Type B pancreatic cell (in vitro differentiated cells): ENCODE measurements around the gene RAD51B. TPM values are rescaled to one million over a fixed set of nuclear protein-coding genes. Genes with fewer than 3 reads are reported as not detected.
"Not testable (repeated sequence)": the region's sequence is repeated elsewhere in the genome, so short reads cannot be mapped to it uniquely, and the experiment has no call there.

ENCODE experiments used
- DNase-seq: peaks from one replicate; pipeline ENCODE4 v3.0.0; 2021; ENCODE audit warnings: mixed read lengths; ENCODE audit not compliant: unreplicated experiment; ENCODE audit errors: extremely low spot score
- H3K27ac Mint-ChIP-seq: 2 replicates; pipeline ENCODE4 v1.8.0; 2021; ENCODE audit warnings: mild to moderate bottlenecking, mixed read lengths
- H3K27me3 Mint-ChIP-seq: 2 replicates; pipeline ENCODE4 v1.8.0; 2021; ENCODE audit warnings: mixed read lengths
- H3K36me3 Mint-ChIP-seq: 2 replicates; pipeline ENCODE4 v1.8.0; 2021; ENCODE audit warnings: mixed read lengths
- H3K4me1 Mint-ChIP-seq: one replicate; pipeline ENCODE4 v1.8.0; 2021; ENCODE audit warnings: mixed read lengths; ENCODE audit not compliant: unreplicated experiment
- H3K4me3 Mint-ChIP-seq: 2 replicates; pipeline ENCODE4 v1.8.0; 2021; ENCODE audit warnings: mild to moderate bottlenecking, mixed read lengths
- H3K9me3 Mint-ChIP-seq: 2 replicates; pipeline ENCODE4 v1.8.0; 2021; ENCODE audit warnings: mixed read lengths
- total RNA-seq: library from RNA; stranded (reverse); gene quantifications from 2 replicates; pipeline ENCODE4 v1.2.1, GENCODE V29; 2021; ENCODE audit warnings: low replicate concordance
- TF ChIP-seq, protein P1 (sequence below): fragments of 200-600 bp; sonication (generic); conservative IDR thresholded peaks from 2 replicates; pipeline ENCODE4 v1.5.0; 2021; ENCODE audit warnings: antibody characterized with exemption, mild to moderate bottlenecking

RAD51B gene
- total RNA-seq, 1 donor from 2014 or later = 27.3 TPM

DNA sequence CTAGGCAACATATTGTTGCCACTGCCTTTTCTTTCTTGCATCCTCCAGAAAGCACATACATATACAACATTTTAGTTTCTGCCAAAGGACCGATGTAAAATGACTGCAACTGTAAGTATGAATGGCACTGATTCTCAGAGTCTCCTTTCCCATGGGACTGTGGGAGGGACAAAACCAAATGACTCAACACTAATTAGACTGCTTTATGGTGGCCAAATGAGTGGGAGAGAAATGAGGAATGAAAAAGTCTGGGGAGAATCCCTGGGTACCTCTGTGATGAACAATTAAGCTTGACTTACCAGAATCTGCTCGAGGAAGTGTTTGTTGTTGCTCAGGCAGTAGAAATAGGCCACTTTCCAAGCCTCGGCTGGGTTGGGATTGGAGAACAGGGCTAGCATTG is 13.3 kb upstream of the RAD51B start:
- H3K27me3 Mint-ChIP-seq = no peaks in the 10 kb centered on the region
- no peak overlapping the region for H3K4me3 Mint-ChIP-seq
- H3K9me3 Mint-ChIP-seq = no peaks in the 10 kb centered on the region
- DNase-seq = no peak
- TF ChIP-seq, protein P1, sequence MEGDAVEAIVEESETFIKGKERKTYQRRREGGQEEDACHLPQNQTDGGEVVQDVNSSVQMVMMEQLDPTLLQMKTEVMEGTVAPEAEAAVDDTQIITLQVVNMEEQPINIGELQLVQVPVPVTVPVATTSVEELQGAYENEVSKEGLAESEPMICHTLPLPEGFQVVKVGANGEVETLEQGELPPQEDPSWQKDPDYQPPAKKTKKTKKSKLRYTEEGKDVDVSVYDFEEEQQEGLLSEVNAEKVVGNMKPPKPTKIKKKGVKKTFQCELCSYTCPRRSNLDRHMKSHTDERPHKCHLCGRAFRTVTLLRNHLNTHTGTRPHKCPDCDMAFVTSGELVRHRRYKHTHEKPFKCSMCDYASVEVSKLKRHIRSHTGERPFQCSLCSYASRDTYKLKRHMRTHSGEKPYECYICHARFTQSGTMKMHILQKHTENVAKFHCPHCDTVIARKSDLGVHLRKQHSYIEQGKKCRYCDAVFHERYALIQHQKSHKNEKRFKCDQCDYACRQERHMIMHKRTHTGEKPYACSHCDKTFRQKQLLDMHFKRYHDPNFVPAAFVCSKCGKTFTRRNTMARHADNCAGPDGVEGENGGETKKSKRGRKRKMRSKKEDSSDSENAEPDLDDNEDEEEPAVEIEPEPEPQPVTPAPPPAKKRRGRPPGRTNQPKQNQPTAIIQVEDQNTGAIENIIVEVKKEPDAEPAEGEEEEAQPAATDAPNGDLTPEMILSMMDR = no peak
- H3K36me3 Mint-ChIP-seq = peaks cover 24% of the 10 kb centered on the region
- H3K4me1 Mint-ChIP-seq = no peaks in the 10 kb centered on the region
- H3K27ac Mint-ChIP-seq = no peak overlapping the region

DNA sequence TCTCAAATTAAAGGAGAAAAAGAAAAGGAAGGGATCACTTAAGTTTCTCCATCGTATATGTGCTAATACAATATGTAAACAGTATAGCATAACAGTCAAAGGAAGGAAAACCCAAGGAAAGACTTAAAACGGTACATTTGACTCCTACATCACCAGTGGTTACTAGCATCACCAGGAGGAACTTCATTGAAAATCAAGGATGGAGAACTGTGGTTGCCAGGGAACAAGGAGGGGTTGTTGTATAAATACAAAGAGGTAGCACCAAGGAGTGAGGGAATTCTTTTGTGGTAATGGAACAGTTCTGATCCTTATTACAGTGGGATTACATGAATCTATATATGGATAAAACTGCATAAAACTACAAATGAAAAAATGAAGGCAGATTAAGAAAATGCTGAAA is 4.8 kb upstream of the RAD51B start:
- H3K36me3 Mint-ChIP-seq = peaks cover 8% of the 10 kb centered on the region
- H3K4me1 Mint-ChIP-seq = peaks cover 21% of the 10 kb centered on the region
- H3K9me3 Mint-ChIP-seq = no peaks in the 10 kb centered on the region
- DNase-seq = no peak
- H3K27me3 Mint-ChIP-seq = no peaks in the 10 kb centered on the region
- peak overlapping the region; percentile 87 for H3K27ac Mint-ChIP-seq
- TF ChIP-seq, protein P1 = no peak
- peak overlapping the region; percentile 92 for H3K4me3 Mint-ChIP-seq

DNA sequence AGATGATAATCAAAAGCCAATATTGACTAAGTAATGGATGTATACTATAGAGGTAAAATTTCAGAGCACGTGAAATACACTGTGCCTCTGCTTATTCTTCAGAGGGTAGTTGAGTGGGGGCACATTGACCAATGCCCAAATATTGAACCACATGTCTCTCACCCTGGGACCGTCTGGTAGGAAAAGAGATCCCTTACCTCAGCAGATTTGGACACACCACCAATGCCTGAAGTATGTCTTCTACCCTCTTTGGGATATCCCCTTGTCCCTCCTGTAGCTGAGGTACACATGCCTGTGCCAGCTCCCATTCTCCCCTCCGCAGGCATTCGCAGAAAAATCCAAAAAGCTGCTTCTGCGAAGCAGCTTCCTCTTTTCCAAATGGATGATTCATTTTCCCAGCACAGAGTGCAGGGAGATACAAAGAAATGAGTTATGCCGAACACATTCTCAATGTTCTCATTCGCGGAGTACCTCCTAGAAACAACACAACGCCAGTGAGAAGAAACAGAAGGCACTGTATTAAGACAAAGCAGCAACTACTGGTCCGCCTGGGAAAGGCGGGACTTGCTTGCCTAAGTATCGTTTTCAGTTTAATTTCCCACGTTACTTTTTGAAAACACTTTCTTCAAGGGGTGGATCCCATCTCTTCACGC is 3.9 kb upstream of the RAD51B start:
- H3K4me3 Mint-ChIP-seq = peak overlapping the region; percentile 92
- no peaks in the 10 kb centered on the region for H3K9me3 Mint-ChIP-seq
- no peak for DNase-seq
- peak overlapping the region; percentile 87 for H3K27ac Mint-ChIP-seq
- no peaks in the 10 kb centered on the region for H3K27me3 Mint-ChIP-seq
- TF ChIP-seq, protein P1 = no peak
- H3K36me3 Mint-ChIP-seq = peaks cover 8% of the 10 kb centered on the region
- H3K4me1 Mint-ChIP-seq = peaks cover 26% of the 10 kb centered on the region

DNA sequence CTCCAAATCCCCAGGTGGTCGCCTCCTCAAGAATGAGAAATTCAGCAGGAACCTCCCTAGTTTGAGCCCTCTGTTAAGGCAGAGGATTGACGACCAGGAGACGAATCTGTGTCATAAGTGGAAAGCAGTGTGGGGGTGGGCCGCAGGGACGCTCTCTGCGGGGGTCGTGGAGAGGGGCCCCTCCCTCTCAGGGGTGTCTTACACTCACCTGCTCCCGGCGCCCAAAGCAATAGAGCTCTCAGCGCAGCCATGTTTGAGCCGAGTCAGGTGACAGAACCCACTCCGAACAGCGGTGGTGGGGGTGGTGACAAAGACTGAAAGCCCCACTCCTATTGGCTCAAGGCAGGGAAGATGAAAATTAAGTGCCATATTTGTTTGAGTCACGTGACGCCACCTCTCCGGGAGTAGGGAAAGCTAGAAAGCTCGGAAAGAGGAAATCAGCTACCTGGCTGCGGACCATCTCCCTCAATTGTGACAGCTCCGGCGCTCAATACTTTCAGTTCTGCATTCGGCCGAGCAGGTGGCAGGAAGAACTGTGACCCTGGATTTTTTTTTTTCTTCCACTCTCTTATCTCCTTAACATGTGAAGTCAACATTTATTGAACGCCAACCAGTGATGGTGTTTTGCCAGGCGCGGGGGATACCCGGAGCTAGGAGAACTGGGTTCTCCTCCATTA is 3.1 kb upstream of the RAD51B start, which contains the start of gene ZFYVE26:
Gene ZFYVE26 (minus strand): TSS at position 265 of the 677 bp plus-strand sequence. CDS start 627 bp downstream, outside the sequence.
- peaks cover 31% of the 10 kb centered on the region for H3K4me1 Mint-ChIP-seq
- peak within 1 kb of the TSS; percentile 87 for H3K27ac Mint-ChIP-seq
- TF ChIP-seq, protein P1 = no peak
- no peaks in the 10 kb centered on the region for H3K9me3 Mint-ChIP-seq
- no peaks in the 10 kb centered on the region for H3K27me3 Mint-ChIP-seq
- peaks cover 8% of the 10 kb centered on the region for H3K36me3 Mint-ChIP-seq
- peak; percentile 91 for DNase-seq
- H3K4me3 Mint-ChIP-seq = peak within 1 kb of the TSS; percentile 92

DNA sequence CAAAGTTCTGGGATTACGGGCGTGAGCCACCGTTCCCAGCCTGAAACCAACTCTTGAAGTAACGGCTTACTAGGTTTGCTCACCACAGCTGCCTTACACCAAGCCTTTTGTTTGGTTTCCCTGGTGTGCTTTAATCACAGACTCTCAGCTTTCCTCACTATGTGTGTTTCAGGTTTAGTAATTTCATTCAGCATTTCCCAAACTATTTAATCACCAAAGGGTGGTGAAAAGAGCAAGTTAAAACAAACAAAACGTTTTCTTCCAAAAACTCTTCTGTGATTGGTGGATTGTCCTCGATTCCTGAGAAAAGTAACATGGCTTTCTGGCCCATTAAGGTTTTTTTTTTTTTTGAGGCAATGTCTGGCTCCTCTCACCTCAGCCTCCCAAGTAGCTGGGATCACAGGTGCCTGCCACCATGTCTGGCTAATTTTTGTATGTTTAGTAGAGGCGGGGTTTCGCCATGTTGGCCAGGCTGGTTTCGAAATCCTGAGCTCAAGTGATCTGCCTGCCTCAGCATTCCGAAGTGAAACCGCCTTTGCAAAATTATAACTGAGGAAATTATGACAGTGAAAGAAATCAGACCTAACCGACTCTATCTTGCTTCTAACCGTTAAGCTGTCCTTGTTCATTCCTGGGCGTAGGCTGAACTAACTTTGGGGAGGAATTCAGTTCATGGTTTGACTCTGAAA is 1.7 kb upstream of the RAD51B start:
- H3K4me1 Mint-ChIP-seq = peaks cover 31% of the 10 kb centered on the region
- no peaks in the 10 kb centered on the region for H3K27me3 Mint-ChIP-seq
- H3K27ac Mint-ChIP-seq = no peak overlapping the region
- peaks cover 2% of the 10 kb centered on the region for H3K36me3 Mint-ChIP-seq
- H3K4me3 Mint-ChIP-seq = peak overlapping the region; percentile 69
- no peak for DNase-seq
- TF ChIP-seq, protein P1 = no peak
- H3K9me3 Mint-ChIP-seq = no peaks in the 10 kb centered on the region

DNA sequence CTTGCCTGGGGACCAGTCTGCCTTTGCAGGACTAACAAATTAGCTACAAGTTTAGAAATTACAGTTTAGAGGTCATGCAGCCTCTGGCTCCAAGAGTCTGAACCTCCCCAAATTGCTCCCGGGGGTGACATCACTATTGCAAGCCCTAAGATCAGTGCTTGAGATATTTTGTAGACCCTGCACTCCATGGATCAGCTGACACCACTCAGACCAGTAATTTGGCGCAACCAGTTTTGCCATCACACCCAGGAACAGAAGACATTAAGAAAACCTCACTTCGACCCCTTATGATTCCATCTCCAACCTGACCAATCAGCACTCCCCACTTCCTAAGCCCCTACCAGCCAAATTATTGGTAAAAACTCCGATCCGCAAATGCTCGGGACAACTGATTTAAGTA is 1.1 kb upstream of the RAD51B start:
- DNase-seq, H3K9me3 Mint-ChIP-seq, H3K27ac Mint-ChIP-seq, H3K27me3 Mint-ChIP-seq, H3K36me3 Mint-ChIP-seq: not testable (repeated sequence)
- H3K4me1 Mint-ChIP-seq = peaks cover 31% of the 10 kb centered on the region
- peak overlapping the region; percentile 69 for H3K4me3 Mint-ChIP-seq
